ENCODE measurements around the gene TSPAN2. TPM values are rescaled to one million over a fixed set of nuclear protein-coding genes. Genes with fewer than 3 reads are reported as not detected.
A peak's percentile ranks its signal among the peaks of the same experiment; 100 is the strongest.

TSPAN2 gene
- total RNA-seq, 1 experiment from 2014 or later, result 6.8 TPM

DNA sequence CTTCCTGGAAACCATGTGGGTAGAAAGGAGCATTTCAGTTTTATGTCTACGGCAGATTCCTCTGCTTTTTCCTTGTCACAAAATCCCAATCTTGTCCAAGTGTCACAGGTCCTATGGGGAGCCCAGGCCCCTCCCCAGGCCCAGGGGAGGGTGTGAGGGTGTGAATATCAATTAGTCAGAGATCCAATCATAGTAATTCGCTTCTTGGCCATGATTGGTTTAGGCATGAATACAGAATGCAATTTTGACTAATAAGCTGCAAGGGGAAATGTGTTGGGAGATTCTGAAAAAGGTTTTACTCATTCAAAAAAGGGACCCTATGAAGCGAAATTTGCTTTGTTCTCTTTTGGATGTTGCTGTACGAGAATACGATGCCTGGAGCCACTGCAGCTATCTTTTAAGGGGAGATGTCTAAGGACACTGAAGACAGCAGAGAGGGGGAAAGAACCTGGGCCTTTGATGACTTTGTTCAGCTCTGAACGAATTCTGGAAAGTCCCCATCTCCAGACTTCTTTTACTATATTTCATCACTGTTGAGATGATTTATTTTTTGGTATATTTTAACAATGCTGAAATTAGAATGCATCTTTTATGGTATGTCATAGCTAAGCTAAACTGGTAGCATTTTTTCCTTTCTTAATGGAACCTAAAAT lies 18.2 kb downstream of the TSPAN2 start:
- no peaks in the 10 kb centered on the region for H3K27me3 Mint-ChIP-seq (ENCODE audit: insufficient read depth, unreplicated experiment)
- H3K4me3 ChIP-seq (ENCODE audit: low read depth, low read length), result no peak overlapping the region
- H3K27ac Mint-ChIP-seq (ENCODE audit: unreplicated experiment), result peak overlapping the region; percentile 96
- no peaks in the 10 kb centered on the region for H3K36me3 Mint-ChIP-seq (ENCODE audit: insufficient read depth, unreplicated experiment)
- no peaks in the 10 kb centered on the region for H3K9me3 Mint-ChIP-seq (ENCODE audit: unreplicated experiment)
- peaks cover 19% of the 10 kb centered on the region for H3K4me1 ChIP-seq
- ChIA-PET CTCF (no interaction called here), POLR2A (no interaction called here)
- TF ChIP-seq, protein P1, sequence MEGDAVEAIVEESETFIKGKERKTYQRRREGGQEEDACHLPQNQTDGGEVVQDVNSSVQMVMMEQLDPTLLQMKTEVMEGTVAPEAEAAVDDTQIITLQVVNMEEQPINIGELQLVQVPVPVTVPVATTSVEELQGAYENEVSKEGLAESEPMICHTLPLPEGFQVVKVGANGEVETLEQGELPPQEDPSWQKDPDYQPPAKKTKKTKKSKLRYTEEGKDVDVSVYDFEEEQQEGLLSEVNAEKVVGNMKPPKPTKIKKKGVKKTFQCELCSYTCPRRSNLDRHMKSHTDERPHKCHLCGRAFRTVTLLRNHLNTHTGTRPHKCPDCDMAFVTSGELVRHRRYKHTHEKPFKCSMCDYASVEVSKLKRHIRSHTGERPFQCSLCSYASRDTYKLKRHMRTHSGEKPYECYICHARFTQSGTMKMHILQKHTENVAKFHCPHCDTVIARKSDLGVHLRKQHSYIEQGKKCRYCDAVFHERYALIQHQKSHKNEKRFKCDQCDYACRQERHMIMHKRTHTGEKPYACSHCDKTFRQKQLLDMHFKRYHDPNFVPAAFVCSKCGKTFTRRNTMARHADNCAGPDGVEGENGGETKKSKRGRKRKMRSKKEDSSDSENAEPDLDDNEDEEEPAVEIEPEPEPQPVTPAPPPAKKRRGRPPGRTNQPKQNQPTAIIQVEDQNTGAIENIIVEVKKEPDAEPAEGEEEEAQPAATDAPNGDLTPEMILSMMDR (IDR thresholded peaks at IDR 0.05; ENCODE audit: insufficient read depth in 1 of 2, low read depth in 1 of 2, low read length in 1 of 2, severe bottlenecking in 1 of 2, unreplicated experiment in 1 of 2), result no peak
- no TSS peak for BruUV-seq (replicated peaks)
- peaks cover 25% of the 10 kb centered on the region for H3K4me1 Mint-ChIP-seq (ENCODE audit: low read depth, unreplicated experiment)
- intact Hi-C loops (cut with micrococcal nuclease; ENCODE audit: unreplicated experiment), result no loop called here
- H3K4me3 Mint-ChIP-seq (ENCODE audit: unreplicated experiment), result no peak overlapping the region
- no peak for DNase-seq
- H3K27me3 ChIP-seq (replicated peaks; ENCODE audit: control insufficient read depth, insufficient read depth, low read length), result no peaks in the 10 kb centered on the region
- no peaks in the 10 kb centered on the region for H3K36me3 ChIP-seq (ENCODE audit: control insufficient read depth, insufficient read depth, low read length)
- H3K9me3 ChIP-seq, result no peaks in the 10 kb centered on the region

DNA sequence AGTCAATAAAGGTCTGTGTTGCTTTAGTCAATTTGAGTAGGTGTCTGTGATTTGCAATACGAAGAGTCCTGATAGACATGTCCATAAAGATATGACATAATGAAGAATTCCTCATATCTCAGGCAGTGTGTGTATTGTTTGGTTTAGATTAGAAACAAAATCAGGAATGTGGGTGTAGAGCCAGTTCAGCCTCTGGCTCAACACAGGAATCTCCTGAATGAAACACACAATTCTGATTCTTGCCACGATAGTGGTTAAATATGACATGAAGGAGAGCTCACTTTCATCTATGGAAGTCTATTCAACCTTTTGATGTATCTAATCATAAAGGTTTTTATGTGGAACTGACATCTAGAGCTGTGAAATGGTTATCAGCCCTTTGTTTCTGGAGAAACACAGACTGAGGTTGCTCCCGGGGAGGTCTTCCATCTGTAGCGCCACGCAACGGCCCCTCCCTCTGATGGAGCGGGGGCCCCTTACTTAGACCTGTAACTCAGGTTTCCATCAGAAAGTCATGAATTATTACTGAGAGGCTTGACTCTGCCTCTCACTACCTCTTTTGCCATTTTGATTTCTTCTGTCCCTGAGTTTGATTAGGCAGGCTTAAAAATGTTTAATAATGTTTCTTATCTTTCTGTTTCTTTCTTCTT lies 19.5 kb downstream of the TSPAN2 start:
- intact Hi-C loops (cut with micrococcal nuclease; ENCODE audit: unreplicated experiment), result loop anchor here (1.0 kb wide), 3 partner anchors 17 to 32 kb away; partner anchors contain the start of gene TSPAN2
- Histone ChIP-seq H3K4me1 (peaks cover 19% of the 10 kb centered on the region), H3K27me3 (replicated peaks; ENCODE audit: control insufficient read depth, insufficient read depth, low read length) (no peaks in the 10 kb centered on the region), H3K9me3 (no peaks in the 10 kb centered on the region), H3K4me3 (ENCODE audit: low read depth, low read length) (no peak overlapping the region), H3K36me3 (ENCODE audit: control insufficient read depth, insufficient read depth, low read length) (no peaks in the 10 kb centered on the region)
- H3K27me3 Mint-ChIP-seq (ENCODE audit: insufficient read depth, unreplicated experiment), result no peaks in the 10 kb centered on the region
- CTCF ChIA-PET, result no interaction called here
- no peaks in the 10 kb centered on the region for H3K9me3 Mint-ChIP-seq (ENCODE audit: unreplicated experiment)
- H3K36me3 Mint-ChIP-seq (ENCODE audit: insufficient read depth, unreplicated experiment), result no peaks in the 10 kb centered on the region
- TF ChIP-seq, protein P1 (IDR thresholded peaks at IDR 0.05; ENCODE audit: insufficient read depth in 1 of 2, low read depth in 1 of 2, low read length in 1 of 2, severe bottlenecking in 1 of 2, unreplicated experiment in 1 of 2), result no peak
- POLR2A ChIA-PET, result no interaction called here
- no TSS peak for BruUV-seq (replicated peaks)
- DNase-seq, result peak; percentile 66 to 72
- peaks cover 21% of the 10 kb centered on the region for H3K4me1 Mint-ChIP-seq (ENCODE audit: low read depth, unreplicated experiment)
- H3K4me3 Mint-ChIP-seq (ENCODE audit: unreplicated experiment), result peak overlapping the region; percentile 71
- peak overlapping the region; percentile 96 for H3K27ac Mint-ChIP-seq (ENCODE audit: unreplicated experiment)

DNA sequence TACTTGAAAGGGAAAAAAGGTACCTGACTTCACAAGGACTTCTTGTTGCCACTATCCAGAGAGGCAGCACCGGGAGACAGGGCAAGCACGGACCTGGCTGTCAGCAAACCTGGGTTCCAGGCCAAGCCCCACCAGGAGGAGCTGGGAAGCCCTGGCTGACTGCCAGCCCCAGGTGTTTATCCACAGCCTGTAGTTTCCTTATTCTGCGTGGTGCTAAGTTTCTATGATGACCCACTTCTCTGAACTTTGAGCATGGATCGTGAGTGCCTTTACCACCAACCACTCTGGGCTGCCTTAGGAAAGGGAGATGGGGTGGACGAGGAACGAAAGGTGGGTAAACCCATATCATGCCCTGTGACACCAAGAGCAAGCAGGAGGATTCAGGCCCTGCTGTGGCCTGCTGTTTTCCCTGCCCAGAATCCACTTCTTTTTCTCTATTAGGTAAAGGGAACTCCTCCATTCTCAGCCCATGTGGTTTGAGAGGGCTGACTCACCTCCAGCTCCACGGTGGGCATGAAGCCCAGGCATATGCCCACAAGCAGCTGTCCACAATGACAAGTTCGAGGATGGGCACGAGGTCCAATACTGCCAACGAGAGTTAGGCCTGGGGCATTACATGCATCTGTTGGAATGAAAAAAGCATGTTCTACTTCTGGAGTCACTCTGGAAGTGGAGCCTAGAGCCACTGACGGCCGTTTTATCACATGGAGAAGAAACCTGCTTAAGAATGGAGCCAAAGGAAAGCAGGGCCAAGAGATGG lies 20.3 kb downstream of the TSPAN2 start:
- ChIA-PET CTCF (no interaction called here), POLR2A (no interaction called here)
- TF ChIP-seq, protein P1 (IDR thresholded peaks at IDR 0.05; ENCODE audit: insufficient read depth in 1 of 2, low read depth in 1 of 2, low read length in 1 of 2, severe bottlenecking in 1 of 2, unreplicated experiment in 1 of 2), result no peak
- H3K36me3 ChIP-seq (ENCODE audit: control insufficient read depth, insufficient read depth, low read length), result no peaks in the 10 kb centered on the region
- BruUV-seq (replicated peaks), result no TSS peak
- DNase-seq, result no peak
- H3K27me3 ChIP-seq (replicated peaks; ENCODE audit: control insufficient read depth, insufficient read depth, low read length), result no peaks in the 10 kb centered on the region
- peaks cover 21% of the 10 kb centered on the region for H3K4me1 Mint-ChIP-seq (ENCODE audit: low read depth, unreplicated experiment)
- no peaks in the 10 kb centered on the region for H3K27me3 Mint-ChIP-seq (ENCODE audit: insufficient read depth, unreplicated experiment)
- intact Hi-C loops (cut with micrococcal nuclease; ENCODE audit: unreplicated experiment), result loop anchor here (1.0 kb wide), 3 partner anchors 17 to 32 kb away; partner anchors contain the start of gene TSPAN2
- no peaks in the 10 kb centered on the region for H3K36me3 Mint-ChIP-seq (ENCODE audit: insufficient read depth, unreplicated experiment)
- peak overlapping the region; percentile 96 for H3K27ac Mint-ChIP-seq (ENCODE audit: unreplicated experiment)
- no peaks in the 10 kb centered on the region for H3K9me3 ChIP-seq
- H3K4me3 Mint-ChIP-seq (ENCODE audit: unreplicated experiment), result peak overlapping the region; percentile 71
- H3K4me3 ChIP-seq (ENCODE audit: low read depth, low read length), result no peak overlapping the region
- no peaks in the 10 kb centered on the region for H3K9me3 Mint-ChIP-seq (ENCODE audit: unreplicated experiment)
- H3K4me1 ChIP-seq, result peaks cover 19% of the 10 kb centered on the region
